Measurements from ENCODE around the gene LAGE3.
A peak's percentile ranks its signal among the peaks of the same experiment; 100 is the strongest.

LAGE3 gene

DNA sequence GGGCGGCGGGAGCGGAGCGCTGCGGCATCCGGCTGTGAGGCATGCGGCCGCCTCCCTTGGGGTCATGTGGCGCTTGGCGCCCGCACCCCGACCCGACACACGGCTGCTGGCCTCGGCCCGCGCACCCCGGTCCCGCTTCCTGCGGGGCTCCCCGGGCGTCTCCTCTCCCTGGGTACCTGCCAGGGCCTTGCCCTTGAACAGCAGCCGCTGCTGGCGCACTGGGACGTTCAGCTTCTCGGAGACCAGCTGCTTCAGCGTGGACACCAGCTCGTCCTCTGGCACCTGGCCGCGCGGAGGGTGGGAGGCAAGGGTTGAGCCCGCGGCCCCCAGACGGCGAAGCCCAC lies 6.9 kb upstream of the LAGE3 start:
- no peaks in the 10 kb centered on the region for H3K9me3 ChIP-seq (ENCODE audit: control insufficient read depth in 2 of 2, low read length in 2 of 2)
- H3K4me3 ChIP-seq (ENCODE audit: low read length in 2 of 2): peak overlapping the region; percentile 46 to 74
- peaks cover 38% of the 10 kb centered on the region for H3K4me1 ChIP-seq (ENCODE audit: control insufficient read depth, insufficient read depth, low read length)
- H3K27ac ChIP-seq (ENCODE audit: low read length): peak overlapping the region; percentile 46
- peak overlapping the region; percentile 22 to 55 for H3K9ac ChIP-seq (ENCODE audit: low read length in 2 of 2)
- peaks cover 2 to 3% of the 10 kb centered on the region in 2 donors for H3K36me3 ChIP-seq (ENCODE audit: control insufficient read depth in 2 of 2, insufficient read depth in 2 of 2, low read length in 2 of 2)
- peaks cover 0 to 3% of the 10 kb centered on the region in 2 donors for H3K27me3 ChIP-seq (ENCODE audit: control insufficient read depth in 1 of 2, insufficient read depth in 2 of 2, low read length in 2 of 2)

DNA sequence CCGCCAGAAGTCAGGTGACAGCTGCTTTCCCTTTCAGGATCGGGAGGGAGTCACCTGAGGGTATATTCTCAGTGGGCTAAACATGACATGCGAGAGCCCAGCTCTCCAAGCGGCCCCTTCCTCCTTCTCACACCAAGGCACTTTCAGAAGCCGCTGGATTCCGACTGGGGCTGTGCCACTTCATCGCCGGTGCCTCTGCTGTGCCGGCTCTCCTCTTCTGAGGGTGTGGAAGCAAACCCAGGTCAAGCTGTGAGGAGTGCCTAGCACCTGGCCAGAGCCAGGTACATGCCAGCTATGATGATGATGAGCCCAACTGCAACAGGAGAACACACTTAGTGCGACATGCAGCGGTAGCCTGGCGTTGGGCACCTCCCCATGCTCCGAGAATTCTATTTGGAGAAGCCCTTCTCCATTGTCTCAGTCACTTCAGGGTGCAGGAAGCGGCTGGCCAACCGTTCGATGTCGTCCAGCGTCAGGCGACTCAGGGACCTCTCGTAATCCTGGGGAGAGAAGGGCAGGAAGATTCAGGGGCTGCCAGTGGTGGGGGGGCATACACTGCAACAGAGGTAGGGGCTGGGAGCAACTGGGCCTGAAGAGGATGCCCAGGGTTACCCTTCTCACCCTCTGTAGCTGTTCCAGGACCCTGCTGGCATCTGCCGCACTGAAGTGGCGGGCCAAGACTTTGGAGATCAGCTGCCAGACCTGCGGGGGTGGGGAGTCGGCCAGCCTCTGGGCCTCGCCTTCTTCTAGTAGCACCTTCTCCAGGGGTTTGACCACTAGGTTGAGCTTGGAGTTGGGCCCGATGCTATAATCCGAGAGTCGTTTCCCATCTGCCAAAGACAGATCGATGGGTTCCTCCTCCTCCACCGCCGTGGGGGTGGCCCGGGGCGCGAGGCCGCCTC lies 6.3 kb upstream of the LAGE3 start:
- Histone ChIP-seq H3K27me3 (ENCODE audit: control insufficient read depth in 1 of 2, insufficient read depth in 2 of 2, low read length in 2 of 2) (peaks cover 0 to 3% of the 10 kb centered on the region in 2 donors), H3K9me3 (ENCODE audit: control insufficient read depth in 2 of 2, low read length in 2 of 2) (no peaks in the 10 kb centered on the region), H3K9ac (ENCODE audit: low read length in 2 of 2) (no peak overlapping the region), H3K36me3 (ENCODE audit: control insufficient read depth in 2 of 2, insufficient read depth in 2 of 2, low read length in 2 of 2) (peaks cover 2 to 3% of the 10 kb centered on the region in 2 donors), H3K4me1 (ENCODE audit: control insufficient read depth, insufficient read depth, low read length) (peaks cover 38% of the 10 kb centered on the region), H3K27ac (ENCODE audit: low read length) (peak overlapping the region; percentile 46), H3K4me3 (ENCODE audit: low read length in 2 of 2) (peak overlapping the region; percentile 46 to 74)

- Histone ChIP-seq H3K4me1 (ENCODE audit: control insufficient read depth, insufficient read depth, low read length) (peaks cover 37% of the 10 kb centered on the region), H3K4me3 (ENCODE audit: low read length in 2 of 2) (no peak overlapping the region), H3K27me3 (ENCODE audit: control insufficient read depth in 1 of 2, insufficient read depth in 2 of 2, low read length in 2 of 2) (peaks cover 0 to 3% of the 10 kb centered on the region in 2 donors), H3K9me3 (ENCODE audit: control insufficient read depth in 2 of 2, low read length in 2 of 2) (no peaks in the 10 kb centered on the region), H3K9ac (ENCODE audit: low read length in 2 of 2) (no peak overlapping the region), H3K27ac (ENCODE audit: low read length) (no peak overlapping the region), H3K36me3 (ENCODE audit: control insufficient read depth in 2 of 2, insufficient read depth in 2 of 2, low read length in 2 of 2) (peaks cover 2 to 3% of the 10 kb centered on the region in 2 donors)
These were observed 5.4 kb upstream of the LAGE3 start for GRCh38 chrX:154484255-154485149.

GRCh38 chrX:154483325-154483724 lies 4.2 kb upstream of the LAGE3 start:
- Histone ChIP-seq H3K27me3 (ENCODE audit: control insufficient read depth in 1 of 2, insufficient read depth in 2 of 2, low read length in 2 of 2) (peaks cover 0 to 3% of the 10 kb centered on the region in 2 donors), H3K4me3 (ENCODE audit: low read length in 2 of 2) (no peak overlapping the region), H3K9me3 (ENCODE audit: control insufficient read depth in 2 of 2, low read length in 2 of 2) (no peaks in the 10 kb centered on the region), H3K36me3 (ENCODE audit: control insufficient read depth in 2 of 2, insufficient read depth in 2 of 2, low read length in 2 of 2) (peaks cover 2 to 3% of the 10 kb centered on the region in 2 donors), H3K27ac (ENCODE audit: low read length) (no peak overlapping the region), H3K4me1 (ENCODE audit: control insufficient read depth, insufficient read depth, low read length) (peaks cover 35% of the 10 kb centered on the region), H3K9ac (ENCODE audit: low read length in 2 of 2) (no peak overlapping the region)

DNA sequence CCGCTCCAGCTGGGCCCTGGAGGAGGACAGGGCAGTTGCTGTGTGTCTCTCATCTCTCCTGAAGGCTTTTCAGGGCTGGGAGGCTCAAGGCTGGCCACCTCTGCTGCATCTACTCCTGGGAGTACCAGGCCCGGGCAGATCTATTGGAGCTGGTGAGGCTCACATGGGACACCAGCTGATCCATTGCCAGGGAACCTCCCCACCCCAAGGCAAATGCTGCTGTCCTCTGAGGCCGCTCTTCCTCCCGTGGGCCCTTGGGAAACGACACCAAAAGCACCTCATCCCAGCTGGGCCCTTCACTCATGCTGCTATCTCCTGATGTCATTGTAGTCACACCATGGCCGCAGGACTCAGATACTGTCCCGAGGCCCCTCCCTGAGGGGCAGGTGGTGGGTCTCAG lies 3.7 kb upstream of the LAGE3 start:
- Histone ChIP-seq H3K4me3 (ENCODE audit: low read length in 2 of 2) (no peak overlapping the region), H3K36me3 (ENCODE audit: control insufficient read depth in 2 of 2, insufficient read depth in 2 of 2, low read length in 2 of 2) (peaks cover 2 to 3% of the 10 kb centered on the region in 2 donors), H3K27ac (ENCODE audit: low read length) (no peak overlapping the region), H3K4me1 (ENCODE audit: control insufficient read depth, insufficient read depth, low read length) (peaks cover 36% of the 10 kb centered on the region), H3K9ac (ENCODE audit: low read length in 2 of 2) (no peak overlapping the region), H3K9me3 (ENCODE audit: control insufficient read depth in 2 of 2, low read length in 2 of 2) (no peaks in the 10 kb centered on the region), H3K27me3 (ENCODE audit: control insufficient read depth in 1 of 2, insufficient read depth in 2 of 2, low read length in 2 of 2) (peaks cover 0 to 3% of the 10 kb centered on the region in 2 donors)

GRCh38 chrX:154481911-154482601 lies 3.0 kb upstream of the LAGE3 start:
- Histone ChIP-seq H3K27ac (ENCODE audit: low read length) (no peak overlapping the region), H3K9me3 (ENCODE audit: control insufficient read depth in 2 of 2, low read length in 2 of 2) (no peaks in the 10 kb centered on the region), H3K4me3 (ENCODE audit: low read length in 2 of 2) (no peak overlapping the region), H3K27me3 (ENCODE audit: control insufficient read depth in 1 of 2, insufficient read depth in 2 of 2, low read length in 2 of 2) (peaks cover 0 to 2% of the 10 kb centered on the region in 2 donors), H3K36me3 (ENCODE audit: control insufficient read depth in 2 of 2, insufficient read depth in 2 of 2, low read length in 2 of 2) (peaks cover 2 to 3% of the 10 kb centered on the region in 2 donors), H3K9ac (ENCODE audit: low read length in 2 of 2) (no peak overlapping the region), H3K4me1 (ENCODE audit: control insufficient read depth, insufficient read depth, low read length) (peaks cover 32% of the 10 kb centered on the region)

- H3K27me3 ChIP-seq (ENCODE audit: control insufficient read depth in 1 of 2, insufficient read depth in 2 of 2, low read length in 2 of 2): peaks cover 0 to 3% of the 10 kb centered on the region in 2 donors
These were observed 2.1 kb upstream of the LAGE3 start for GRCh38 chrX:154481195-154481594.

DNA sequence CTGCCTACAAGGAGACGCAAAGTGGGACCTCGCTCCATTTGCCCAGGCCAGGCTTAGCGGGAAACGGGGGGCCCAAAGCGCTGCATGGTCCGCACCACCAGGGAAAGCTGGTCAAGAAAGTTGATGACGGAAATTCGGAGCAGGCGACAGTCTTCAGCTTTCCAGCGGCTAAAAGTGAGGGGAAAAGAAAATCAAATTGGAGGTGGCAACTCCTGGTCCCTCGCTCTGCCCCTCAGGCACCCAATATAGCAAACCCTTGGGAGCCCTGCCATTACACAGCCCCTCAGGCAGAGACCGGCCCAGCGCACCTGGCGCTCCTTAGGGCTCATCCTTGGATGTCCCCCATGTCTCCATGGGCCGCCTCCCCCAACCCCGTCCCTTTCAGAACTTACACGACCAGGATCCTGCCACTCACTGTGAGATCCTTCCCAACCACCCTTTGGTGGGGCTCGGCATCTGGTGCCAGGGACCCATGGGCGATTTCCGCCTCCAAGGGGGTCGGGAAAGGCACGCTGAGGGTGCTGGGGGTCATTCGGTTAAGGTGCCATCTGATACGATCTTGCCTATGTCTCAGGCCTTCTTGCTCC lies 1.1 kb downstream of the LAGE3 start:
- Histone ChIP-seq H3K4me1 (ENCODE audit: control insufficient read depth, insufficient read depth, low read length) (peaks cover 13% of the 10 kb centered on the region), H3K27me3 (ENCODE audit: control insufficient read depth in 1 of 2, insufficient read depth in 2 of 2, low read length in 2 of 2) (peaks cover 0 to 2% of the 10 kb centered on the region in 2 donors), H3K36me3 (ENCODE audit: control insufficient read depth in 2 of 2, insufficient read depth in 2 of 2, low read length in 2 of 2) (peaks cover 0 to 2% of the 10 kb centered on the region in 2 donors), H3K9me3 (ENCODE audit: control insufficient read depth in 2 of 2, low read length in 2 of 2) (no peaks in the 10 kb centered on the region), H3K27ac (ENCODE audit: low read length) (peak overlapping the region; percentile 53), H3K9ac (ENCODE audit: low read length in 2 of 2) (peak overlapping the region; percentile 47 to 55), H3K4me3 (ENCODE audit: low read length in 2 of 2) (peak overlapping the region; percentile 57 to 72)

More at GRCh38 chrX:154481195-154481594, 2.1 kb upstream of the LAGE3 start:
- Histone ChIP-seq H3K36me3 (ENCODE audit: control insufficient read depth in 2 of 2, insufficient read depth in 2 of 2, low read length in 2 of 2) (peaks cover 2 to 3% of the 10 kb centered on the region in 2 donors), H3K27ac (ENCODE audit: low read length) (no peak overlapping the region), H3K4me1 (ENCODE audit: control insufficient read depth, insufficient read depth, low read length) (peaks cover 30% of the 10 kb centered on the region), H3K9ac (ENCODE audit: low read length in 2 of 2) (no peak overlapping the region), H3K9me3 (ENCODE audit: control insufficient read depth in 2 of 2, low read length in 2 of 2) (no peaks in the 10 kb centered on the region), H3K4me3 (ENCODE audit: low read length in 2 of 2) (no peak overlapping the region)

DNA sequence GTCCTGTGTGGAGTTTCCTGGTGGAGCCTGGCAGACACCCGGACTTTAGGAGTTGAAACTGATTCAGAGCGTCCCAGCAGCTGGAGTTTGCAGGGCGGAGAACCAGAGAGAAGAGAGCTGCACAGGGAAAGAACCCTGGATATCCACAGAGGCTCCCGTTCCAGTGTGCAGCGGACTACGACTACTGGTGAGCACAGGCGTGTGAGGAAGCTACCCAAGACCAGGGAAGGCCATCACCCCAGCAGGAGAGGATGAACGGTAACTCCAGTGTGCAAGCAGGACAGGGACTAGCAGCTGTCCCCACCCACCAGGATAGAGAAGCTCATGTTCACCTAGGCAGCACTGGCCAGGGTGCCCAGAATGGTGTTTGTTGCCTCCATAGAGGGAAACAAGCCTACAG lies 2.3 kb downstream of the LAGE3 start:
- peaks cover 0 to 2% of the 10 kb centered on the region in 2 donors for H3K27me3 ChIP-seq (ENCODE audit: control insufficient read depth in 1 of 2, insufficient read depth in 2 of 2, low read length in 2 of 2)
- no peak overlapping the region for H3K27ac ChIP-seq (ENCODE audit: low read length)
- no peak overlapping the region for H3K9ac ChIP-seq (ENCODE audit: low read length in 2 of 2)
- H3K4me3 ChIP-seq (ENCODE audit: low read length in 2 of 2): no peak overlapping the region
- peaks cover 0 to 2% of the 10 kb centered on the region in 2 donors for H3K36me3 ChIP-seq (ENCODE audit: control insufficient read depth in 2 of 2, insufficient read depth in 2 of 2, low read length in 2 of 2)
- no peaks in the 10 kb centered on the region for H3K9me3 ChIP-seq (ENCODE audit: control insufficient read depth in 2 of 2, low read length in 2 of 2)
- H3K4me1 ChIP-seq (ENCODE audit: control insufficient read depth, insufficient read depth, low read length): peaks cover 13% of the 10 kb centered on the region

DNA sequence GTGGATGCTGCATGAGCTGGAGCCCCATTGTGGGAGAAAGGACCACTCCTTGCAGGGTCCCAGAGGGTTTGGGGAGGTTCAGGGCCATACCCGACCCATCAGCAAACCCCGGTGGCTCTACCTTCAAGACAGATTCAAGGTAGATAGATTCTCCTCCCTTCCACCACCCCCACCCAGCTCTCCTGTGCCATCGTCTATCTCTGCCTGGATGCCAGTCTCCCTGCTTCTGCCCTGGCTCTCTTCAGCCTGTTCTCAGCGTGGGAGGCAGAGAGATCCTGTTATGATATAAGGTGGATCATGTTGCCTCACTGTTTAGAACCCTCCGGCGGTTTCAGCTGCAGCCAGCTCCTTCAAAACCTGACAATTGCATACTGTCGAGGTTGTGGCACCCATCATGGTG lies 5.4 kb downstream of the LAGE3 start:
- H3K27ac ChIP-seq (ENCODE audit: low read length): no peak overlapping the region
- H3K36me3 ChIP-seq (ENCODE audit: control insufficient read depth in 2 of 2, insufficient read depth in 2 of 2, low read length in 2 of 2): peaks cover 0 to 11% of the 10 kb centered on the region in 2 donors

More for the DNA sequence above, 5.4 kb downstream of the LAGE3 start:
- Histone ChIP-seq H3K4me1 (ENCODE audit: control insufficient read depth, insufficient read depth, low read length) (peaks cover 7% of the 10 kb centered on the region), H3K27me3 (ENCODE audit: control insufficient read depth in 1 of 2, insufficient read depth in 2 of 2, low read length in 2 of 2) (peaks cover 0 to 4% of the 10 kb centered on the region in 2 donors), H3K4me3 (ENCODE audit: low read length in 2 of 2) (no peak overlapping the region), H3K9ac (ENCODE audit: low read length in 2 of 2) (no peak overlapping the region), H3K9me3 (ENCODE audit: control insufficient read depth in 2 of 2, low read length in 2 of 2) (no peaks in the 10 kb centered on the region)
